Fibroblast of the aortic adventitia (primary cell): Measurements from ENCODE around the gene LARP1. TPM values are rescaled to one million over a fixed set of nuclear protein-coding genes. Genes with fewer than 3 reads are reported as not detected.
A peak's percentile ranks its signal among the peaks of the same experiment; 100 is the strongest.

ENCODE experiments used
- DNase-seq: peaks from one replicate; pipeline ENCODE4 v3.0.0-alpha.2; 2010; ENCODE audit warnings: low read depth
- H3K4me3 ChIP-seq: 2 replicates; pipeline ENCODE4 v1.5.1; 2011; ENCODE audit warnings: low read depth, mild to moderate bottlenecking, control low read depth, low read length, moderate library complexity
- CTCF ChIP-seq: IDR thresholded peaks from 2 replicates; pipeline ENCODE4 v1.5.1; 2011; ENCODE audit warnings: mild to moderate bottlenecking, low read length, control low read depth, inconsistent platforms; ENCODE audit not compliant: insufficient read depth
- total RNA-seq: library from RNA; depleted of rRNA; stranded (reverse); fragments of >200 nt; gene quantifications from 2 replicates; pipeline ENCODE4 v1.2.3, GENCODE V29; 2012; ENCODE audit warnings: low replicate concordance

LARP1 gene
- total RNA-seq, result 66.8 and 114 TPM in 2 replicates

GRCh38 chr5:154755361-154756008 lies at the start of gene LARP1:
TSS of gene LARP1 (plus strand) at chr5:154755377. CDS start at chr5:154755758, 381 bp downstream.
- no peak for TF ChIP-seq CTCF
- peak within 1 kb of the TSS; percentile 83 for H3K4me3 ChIP-seq
- DNase-seq, result no peak

DNA sequence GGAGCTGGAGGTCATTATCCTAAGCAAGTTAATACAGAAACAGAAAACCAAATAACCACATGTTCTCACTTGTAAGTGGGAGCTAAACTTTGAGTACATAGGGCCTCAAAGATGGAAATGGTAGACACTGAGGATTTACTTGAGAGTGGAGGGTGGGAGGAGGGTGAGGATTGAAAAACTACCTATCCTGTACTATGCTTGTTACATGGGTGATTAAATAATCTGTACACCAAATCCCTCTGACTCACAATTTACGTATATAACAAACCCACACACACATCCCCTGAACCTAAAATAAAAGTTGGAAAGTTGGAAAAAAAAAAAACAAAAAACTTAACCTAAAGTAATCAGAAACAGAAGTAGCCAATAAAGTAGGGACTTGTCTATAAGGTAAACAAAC lies 48.8 kb upstream of the LARP1 start:
- no peak for DNase-seq
- TF ChIP-seq CTCF, result no peak
- no peak overlapping the region for H3K4me3 ChIP-seq

GRCh38 chr5:154707641-154708040 lies 47.5 kb upstream of the LARP1 start:
- TF ChIP-seq CTCF, result no peak
- DNase-seq, result no peak
- H3K4me3 ChIP-seq, result no peak overlapping the region

DNA sequence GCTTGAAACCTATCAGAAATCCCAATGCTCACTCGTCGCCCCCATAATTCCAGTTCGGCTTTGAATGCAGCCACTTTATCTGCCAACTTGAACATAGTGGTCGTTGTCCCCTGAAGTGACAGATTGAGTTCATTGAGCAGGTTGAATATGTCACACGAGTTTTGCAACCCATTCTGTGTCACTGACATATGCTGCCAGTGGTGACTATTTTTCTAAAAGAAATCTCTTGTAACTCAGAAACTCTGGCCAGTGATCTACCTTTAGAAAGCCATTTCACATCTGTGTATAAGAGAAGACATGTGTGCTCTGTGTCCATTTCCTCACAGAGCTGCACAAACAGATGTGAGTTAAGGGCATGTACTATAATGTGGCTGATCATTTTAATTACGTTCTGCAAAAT lies 47.0 kb upstream of the LARP1 start:
- no peak overlapping the region for H3K4me3 ChIP-seq
- no peak for TF ChIP-seq CTCF
- no peak for DNase-seq

DNA sequence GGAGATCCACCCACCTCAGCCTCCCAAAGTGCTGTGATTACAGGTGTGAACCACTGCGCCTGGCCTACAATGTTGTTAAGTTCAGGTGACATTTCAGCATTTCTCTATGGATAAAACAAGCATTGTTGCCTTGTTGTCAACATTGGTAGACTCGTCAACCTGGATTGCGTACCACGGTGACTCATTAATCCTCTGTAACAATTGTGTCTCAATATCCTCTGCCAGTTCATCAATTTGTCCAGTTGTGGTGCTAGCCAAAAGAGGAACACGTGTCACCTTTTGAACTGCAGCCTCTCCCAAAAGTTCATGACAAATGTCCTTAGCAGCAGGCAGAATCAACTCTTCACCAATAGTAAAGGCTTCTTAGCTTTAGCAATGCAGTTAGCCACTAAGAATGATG lies 46.3 kb upstream of the LARP1 start:
- H3K4me3 ChIP-seq, result no peak overlapping the region
- no peak for DNase-seq
- TF ChIP-seq CTCF, result no peak

DNA sequence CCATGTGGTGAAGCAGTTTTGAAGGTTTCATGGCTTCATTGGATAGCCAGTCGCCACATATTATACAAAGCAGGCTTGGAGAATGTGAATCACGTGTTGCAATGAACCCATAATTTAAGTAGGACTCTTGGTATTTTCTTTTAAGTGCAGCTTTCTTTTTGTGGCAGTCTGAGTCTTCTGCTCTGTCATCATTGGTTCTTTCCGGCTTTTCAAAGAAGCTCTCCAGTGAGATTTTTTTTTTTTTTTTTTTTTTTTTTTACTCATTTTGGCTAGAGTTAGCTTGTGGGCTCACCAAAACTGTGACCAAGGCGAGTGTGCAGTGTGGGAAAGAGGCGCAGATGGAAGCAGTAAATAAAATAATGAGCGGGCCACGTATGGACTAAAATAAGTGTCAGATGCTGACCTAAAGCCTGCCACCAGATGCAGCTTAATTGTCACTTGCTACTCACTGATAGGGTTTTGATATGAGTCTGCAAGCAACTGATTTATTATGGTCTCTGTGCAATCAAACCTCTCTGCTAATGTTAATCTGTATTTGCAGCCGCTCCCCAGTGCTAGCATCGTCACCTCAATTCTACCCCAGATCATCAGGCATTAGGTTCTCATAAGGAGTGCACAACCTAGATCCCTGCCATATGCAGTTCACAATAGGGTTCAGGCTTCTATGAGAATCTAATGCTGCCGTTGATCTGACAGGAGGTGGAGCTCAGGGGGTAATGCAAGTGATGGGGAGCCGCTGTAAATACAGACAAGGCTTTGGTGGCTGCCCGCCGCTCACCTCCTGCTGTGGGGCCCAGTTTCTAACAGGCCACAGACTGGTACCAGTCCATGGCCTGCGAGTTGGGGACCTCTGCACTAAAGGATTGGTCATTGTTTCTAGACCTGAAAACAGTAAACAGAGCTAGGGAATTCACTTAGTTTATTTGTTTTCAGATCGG lies 45.5 kb upstream of the LARP1 start:
- no peak overlapping the region for H3K4me3 ChIP-seq
- TF ChIP-seq CTCF, result no peak
- no peak for DNase-seq
